KOPT-K1 (cell line): ENCODE results near the gene DNAJC21.
A peak's percentile ranks its signal among the peaks of the same experiment; 100 is the strongest.

Experiments
- H3K27ac ChIP-seq: fragments of 200-600 bp; sonication (generic); 2 replicates; pipeline ENCODE4 v1.5.1; 2016; ENCODE audit warnings: antibody characterized with exemption, mild to moderate bottlenecking, low read depth, low read length; ENCODE audit not compliant: poor library complexity, severe bottlenecking
- H3K36me3 ChIP-seq: fragments of 200-600 bp; sonication (generic); 2 replicates; pipeline ENCODE4 v1.5.1; 2017; ENCODE audit warnings: antibody characterized with exemption, mild to moderate bottlenecking, low read length, moderate library complexity; ENCODE audit not compliant: insufficient read depth
- H3K9me3 ChIP-seq: fragments of 200-600 bp; sonication (generic); 2 replicates; pipeline ENCODE4 v1.5.1; 2017; ENCODE audit warnings: antibody characterized with exemption, low read length, mild to moderate bottlenecking; ENCODE audit not compliant: insufficient read depth, poor library complexity, severe bottlenecking

Gene DNAJC21

GRCh38 chr5:34929134-34929719, at the start of gene DNAJC21:
Gene DNAJC21 (plus strand): TSS chr5:34929559. CDS start chr5:34929820, 261 bp downstream.
- H3K27ac ChIP-seq, result peak within 1 kb of the TSS; percentile 58
- H3K36me3 ChIP-seq, result peaks cover 53% of the 10 kb centered on the region
- H3K9me3 ChIP-seq, result no peaks in the 10 kb centered on the region

- H3K27ac ChIP-seq, result no peak overlapping the region
- no peaks in the 10 kb centered on the region for H3K36me3 ChIP-seq
- peaks cover 9% of the 10 kb centered on the region for H3K9me3 ChIP-seq
Observed at GRCh38 chr5:34881246-34881645, 48.1 kb upstream of the DNAJC21 start.

- Histone ChIP-seq H3K36me3 (no peaks in the 10 kb centered on the region), H3K27ac (no peak overlapping the region), H3K9me3 (no peaks in the 10 kb centered on the region)
Observed at GRCh38 chr5:34886392-34887119, 42.8 kb upstream of the DNAJC21 start.

GRCh38 chr5:34889394-34889793, 40.0 kb upstream of the DNAJC21 start:
- no peaks in the 10 kb centered on the region for H3K9me3 ChIP-seq

GRCh38 chr5:34891981-34892380, 37.4 kb upstream of the DNAJC21 start:
- no peaks in the 10 kb centered on the region for H3K9me3 ChIP-seq
- H3K27ac ChIP-seq, result no peak overlapping the region
- H3K36me3 ChIP-seq, result peaks cover 9% of the 10 kb centered on the region; the same call in 1 of the 2 replicates

More at GRCh38 chr5:34889394-34889793, 40.0 kb upstream of the DNAJC21 start:
- Histone ChIP-seq H3K27ac (no peak overlapping the region), H3K36me3 (no peaks in the 10 kb centered on the region)

GRCh38 chr5:34892414-34892813, 36.9 kb upstream of the DNAJC21 start:
- Histone ChIP-seq H3K36me3 (peaks cover 9% of the 10 kb centered on the region; the same call in 1 of the 2 replicates), H3K9me3 (no peaks in the 10 kb centered on the region), H3K27ac (no peak overlapping the region)

- peaks cover 9% of the 10 kb centered on the region; the same call in 1 of the 2 replicates for H3K36me3 ChIP-seq
- no peak overlapping the region for H3K27ac ChIP-seq
- H3K9me3 ChIP-seq, result no peaks in the 10 kb centered on the region
Observed at GRCh38 chr5:34894716-34895115, 34.6 kb upstream of the DNAJC21 start.

GRCh38 chr5:34895641-34896419, 33.5 kb upstream of the DNAJC21 start:
- H3K9me3 ChIP-seq, result no peaks in the 10 kb centered on the region
- H3K27ac ChIP-seq, result no peak overlapping the region
- peaks cover 9% of the 10 kb centered on the region; the same call in 1 of the 2 replicates for H3K36me3 ChIP-seq

GRCh38 chr5:34897646-34898045, 31.7 kb upstream of the DNAJC21 start:
- H3K27ac ChIP-seq, result no peak overlapping the region
- peaks cover 14% of the 10 kb centered on the region for H3K36me3 ChIP-seq
- no peaks in the 10 kb centered on the region for H3K9me3 ChIP-seq

- Histone ChIP-seq H3K9me3 (no peaks in the 10 kb centered on the region), H3K27ac (no peak overlapping the region), H3K36me3 (peaks cover 17% of the 10 kb centered on the region)
Observed at GRCh38 chr5:34898258-34898895, 31.0 kb upstream of the DNAJC21 start.

GRCh38 chr5:34899066-34899465, 30.3 kb upstream of the DNAJC21 start:
- Histone ChIP-seq H3K27ac (no peak overlapping the region), H3K9me3 (no peaks in the 10 kb centered on the region), H3K36me3 (peaks cover 20% of the 10 kb centered on the region)

- H3K9me3 ChIP-seq, result no peaks in the 10 kb centered on the region
Observed at GRCh38 chr5:34900652-34901051, 28.7 kb upstream of the DNAJC21 start.

GRCh38 chr5:34903260-34903659, 26.1 kb upstream of the DNAJC21 start:
- Histone ChIP-seq H3K9me3 (no peaks in the 10 kb centered on the region), H3K27ac (no peak overlapping the region), H3K36me3 (peaks cover 47% of the 10 kb centered on the region)

More at GRCh38 chr5:34900652-34901051, 28.7 kb upstream of the DNAJC21 start:
- no peak overlapping the region for H3K27ac ChIP-seq
- peaks cover 35% of the 10 kb centered on the region for H3K36me3 ChIP-seq

- Histone ChIP-seq H3K9me3 (no peaks in the 10 kb centered on the region), H3K27ac (no peak overlapping the region), H3K36me3 (peaks cover 70% of the 10 kb centered on the region)
Observed at GRCh38 chr5:34905564-34905963, 23.8 kb upstream of the DNAJC21 start.

- Histone ChIP-seq H3K9me3 (no peaks in the 10 kb centered on the region), H3K27ac (no peak overlapping the region), H3K36me3 (peaks cover 55% of the 10 kb centered on the region)
Observed at GRCh38 chr5:34913072-34913471, 16.3 kb upstream of the DNAJC21 start.
